Measurements from ENCODE around the gene SCO2. TPM values are rescaled to one million over a fixed set of nuclear protein-coding genes. Genes with fewer than 3 reads are reported as not detected.

Gene SCO2
- total and polyA plus RNA-seq, 2 experiments from 2014 or later, result 2.0 to 11.2 TPM

- H3K79me2 ChIP-seq, result peaks cover 24% of the 10 kb centered on the region
- peak overlapping the region; percentile 98 for H3K27ac ChIP-seq
- peaks cover 13% of the 10 kb centered on the region for H4K20me1 ChIP-seq (ENCODE audit: insufficient read depth, poor library complexity, severe bottlenecking)
- H3K9me3 ChIP-seq (ENCODE audit: low read depth), result no peaks in the 10 kb centered on the region
- H3K4me1 ChIP-seq (ENCODE audit: insufficient read depth), result peaks cover 39% of the 10 kb centered on the region
- no peak for DNase-seq (ENCODE audit: low spot score)
- no peak overlapping the region for H2AFZ ChIP-seq
- H3K4me2 ChIP-seq, result peak overlapping the region; percentile 94
- peak overlapping the region; percentile 67 for H3K4me3 ChIP-seq
- no peaks in the 10 kb centered on the region for H3K9me2 ChIP-seq (replicated peaks; ENCODE audit: insufficient read depth)
- 56% methylated on average over 29 of the region's 29 CpGs for WGBS (ENCODE audit: low lambda C conversion rate, missing lambda C conversion rate)
- no peaks in the 10 kb centered on the region for H3K36me3 ChIP-seq (replicated peaks; ENCODE audit: insufficient read depth, low read depth)
- TF ChIP-seq EZH2phosphoT487 (IDR thresholded peaks at IDR 0.05; ENCODE audit: low read depth, severe bottlenecking, unreplicated experiment), result no peak
- TF ChIP-seq CTCF (IDR thresholded peaks at IDR 0.05; ENCODE audit: poor library complexity), result no peak
- TF ChIP-seq EZH2 (IDR thresholded peaks at IDR 0.05; ENCODE audit: borderline replicate concordance), result no peak
- peaks cover 11% of the 10 kb centered on the region for H3K27me3 ChIP-seq
Measured at GRCh38 chr22:50526834-50527801, 1.7 kb upstream of the SCO2 start.

- no peaks in the 10 kb centered on the region for H3K9me3 ChIP-seq (ENCODE audit: low read depth)
- peaks cover 9% of the 10 kb centered on the region for H3K27me3 ChIP-seq
- DNase-seq (ENCODE audit: low spot score), result peak; percentile 89
- peaks cover 30% of the 10 kb centered on the region for H3K4me1 ChIP-seq (ENCODE audit: insufficient read depth)
- H3K79me2 ChIP-seq, result peaks cover 32% of the 10 kb centered on the region
- no peaks in the 10 kb centered on the region for H3K36me3 ChIP-seq (replicated peaks; ENCODE audit: insufficient read depth, low read depth)
- H3K9me2 ChIP-seq (replicated peaks; ENCODE audit: insufficient read depth), result no peaks in the 10 kb centered on the region
- H3K27ac ChIP-seq, result peak overlapping the region; percentile 98
- H2AFZ ChIP-seq, result peak overlapping the region; percentile 80
- H3K4me3 ChIP-seq, result peak overlapping the region; percentile 67
- H3K4me2 ChIP-seq, result peak overlapping the region; percentile 94
- peaks cover 13% of the 10 kb centered on the region for H4K20me1 ChIP-seq (ENCODE audit: insufficient read depth, poor library complexity, severe bottlenecking)
- WGBS (ENCODE audit: low lambda C conversion rate, missing lambda C conversion rate), result 2% methylated on average over 18 of the region's 77 CpGs
- TF ChIP-seq EZH2phosphoT487 (IDR thresholded peaks at IDR 0.05; ENCODE audit: low read depth, severe bottlenecking, unreplicated experiment), result no peak
- peak; percentile 59 for TF ChIP-seq CTCF (IDR thresholded peaks at IDR 0.05; ENCODE audit: poor library complexity)
- TF ChIP-seq EZH2 (IDR thresholded peaks at IDR 0.05; ENCODE audit: borderline replicate concordance), result no peak
Measured at GRCh38 chr22:50526108-50526833, 873 bp upstream of the SCO2 start.

- WGBS (ENCODE audit: low lambda C conversion rate, missing lambda C conversion rate), result 0% methylated on average over 11 of the region's 33 CpGs
- Histone ChIP-seq H3K4me1 (ENCODE audit: insufficient read depth) (peaks cover 25% of the 10 kb centered on the region), H3K27me3 (peaks cover 5% of the 10 kb centered on the region), H3K4me3 (peak overlapping the region; percentile 67), H3K79me2 (peaks cover 35% of the 10 kb centered on the region), H3K9me3 (ENCODE audit: low read depth) (no peaks in the 10 kb centered on the region), H4K20me1 (ENCODE audit: insufficient read depth, poor library complexity, severe bottlenecking) (peaks cover 13% of the 10 kb centered on the region), H3K4me2 (peak overlapping the region; percentile 94), H3K9me2 (replicated peaks; ENCODE audit: insufficient read depth) (no peaks in the 10 kb centered on the region), H3K27ac (peak overlapping the region; percentile 98), H2AFZ (peak overlapping the region; percentile 80), H3K36me3 (replicated peaks; ENCODE audit: insufficient read depth, low read depth) (no peaks in the 10 kb centered on the region)
- no peak for TF ChIP-seq EZH2 (IDR thresholded peaks at IDR 0.05; ENCODE audit: borderline replicate concordance)
- TF ChIP-seq CTCF (IDR thresholded peaks at IDR 0.05; ENCODE audit: poor library complexity), result no peak
- no peak for TF ChIP-seq EZH2phosphoT487 (IDR thresholded peaks at IDR 0.05; ENCODE audit: low read depth, severe bottlenecking, unreplicated experiment)
- DNase-seq (ENCODE audit: low spot score), result no peak
Measured at GRCh38 chr22:50525858-50526107, 385 bp upstream of the SCO2 start.
